GM21526 (cell line): ENCODE data around the gene TLCD5.

Experiments
- ATAC-seq: cut with Tn5 transposase; IDR thresholded peaks from one replicate; pipeline ENCODE4 v1.9.1; 2021; ENCODE audit warnings: moderate library complexity; ENCODE audit not compliant: unreplicated experiment, low FRiP score

TLCD5 gene

DNA sequence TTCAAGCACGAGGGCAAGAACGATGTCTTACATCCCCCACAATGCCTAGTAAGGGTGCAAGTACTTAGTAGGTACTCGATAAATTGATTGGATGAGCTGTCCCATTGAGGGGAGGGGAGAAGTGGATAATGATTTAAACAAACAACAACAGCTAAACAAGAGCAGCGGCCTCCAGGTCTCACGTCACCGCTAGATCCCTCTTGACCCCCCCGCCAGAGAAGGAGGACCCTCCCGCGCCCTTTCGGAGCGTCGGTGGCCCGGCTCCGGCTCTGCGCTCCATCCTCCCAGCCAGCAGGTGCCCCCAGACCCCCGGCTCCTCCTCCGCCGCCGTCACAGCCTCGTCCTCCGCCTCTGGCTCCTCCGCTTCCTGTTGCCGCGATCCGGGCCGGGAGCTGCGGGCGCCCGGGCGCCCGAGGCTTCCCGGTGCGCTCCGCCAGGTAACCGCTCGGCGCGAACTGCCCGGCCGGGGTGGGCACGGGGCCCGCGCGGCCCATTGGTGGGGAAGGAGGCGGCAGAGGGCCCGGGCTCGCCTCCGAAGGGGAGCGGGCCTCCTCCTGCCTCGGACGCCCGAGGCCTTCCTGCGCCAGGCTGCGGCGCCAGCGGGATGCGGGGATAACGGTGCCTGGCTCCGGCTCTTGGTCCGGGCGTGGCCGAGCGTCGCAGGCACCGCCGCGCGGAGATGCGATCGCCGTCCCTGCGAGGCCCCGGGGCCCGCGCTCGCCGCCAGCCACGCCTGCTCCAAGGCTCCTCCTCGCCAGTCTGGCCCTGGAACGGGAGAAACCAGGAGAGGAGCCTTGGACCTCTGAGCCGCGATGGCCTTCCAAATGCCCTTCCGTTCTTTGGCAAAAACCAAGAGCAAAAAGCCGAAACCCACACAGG is at the start of gene TLCD5:
TSS of gene TLCD5 (plus strand) at position 368 of the 879 bp plus-strand sequence. CDS start 2,143 bp downstream, outside the sequence.
- no peak for ATAC-seq

DNA sequence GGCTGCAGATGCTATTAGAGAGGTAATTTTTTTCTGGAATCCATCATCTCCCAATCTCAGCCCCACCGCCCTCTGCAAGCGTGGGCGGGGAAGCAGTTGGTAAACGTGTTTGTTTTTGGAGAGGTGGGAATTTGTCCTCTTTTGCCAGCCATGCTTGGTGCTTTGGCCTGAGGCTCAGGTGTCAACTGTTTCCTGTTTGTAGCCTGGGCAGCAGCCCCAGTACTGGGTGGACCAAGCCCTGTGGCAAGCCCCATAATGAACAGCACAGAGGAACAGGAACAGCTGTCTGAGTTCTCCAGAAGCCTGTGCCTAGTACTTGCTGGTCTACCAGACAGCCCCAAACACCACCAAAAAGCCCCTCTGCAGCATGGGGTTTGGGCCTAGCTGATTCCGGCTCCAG is 45.6 kb upstream of the TLCD5 start:
- ATAC-seq, result no peak

DNA sequence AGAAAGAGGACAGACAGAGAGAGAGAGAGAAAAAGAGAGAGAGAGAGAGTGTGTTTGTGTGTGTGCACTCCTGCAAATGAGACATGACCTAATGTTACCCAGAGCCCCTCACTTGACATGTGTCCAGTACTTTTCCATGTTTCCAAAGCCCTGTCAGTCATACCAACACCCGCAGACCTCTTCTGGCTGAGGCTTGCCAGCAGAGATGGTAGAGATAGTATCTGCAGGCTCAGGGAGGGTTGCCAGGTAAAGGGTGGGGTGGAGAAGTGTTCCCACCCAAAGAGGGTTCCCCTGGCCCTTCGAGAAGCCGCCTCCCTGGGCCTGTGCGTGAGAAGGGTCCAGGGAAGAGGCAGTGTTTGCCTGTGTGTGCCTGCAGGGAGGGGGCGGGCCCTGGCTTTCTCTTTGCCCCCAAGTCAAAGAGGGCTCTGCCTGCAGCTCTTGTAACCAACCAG is 44.5 kb upstream of the TLCD5 start:
- no peak for ATAC-seq

DNA sequence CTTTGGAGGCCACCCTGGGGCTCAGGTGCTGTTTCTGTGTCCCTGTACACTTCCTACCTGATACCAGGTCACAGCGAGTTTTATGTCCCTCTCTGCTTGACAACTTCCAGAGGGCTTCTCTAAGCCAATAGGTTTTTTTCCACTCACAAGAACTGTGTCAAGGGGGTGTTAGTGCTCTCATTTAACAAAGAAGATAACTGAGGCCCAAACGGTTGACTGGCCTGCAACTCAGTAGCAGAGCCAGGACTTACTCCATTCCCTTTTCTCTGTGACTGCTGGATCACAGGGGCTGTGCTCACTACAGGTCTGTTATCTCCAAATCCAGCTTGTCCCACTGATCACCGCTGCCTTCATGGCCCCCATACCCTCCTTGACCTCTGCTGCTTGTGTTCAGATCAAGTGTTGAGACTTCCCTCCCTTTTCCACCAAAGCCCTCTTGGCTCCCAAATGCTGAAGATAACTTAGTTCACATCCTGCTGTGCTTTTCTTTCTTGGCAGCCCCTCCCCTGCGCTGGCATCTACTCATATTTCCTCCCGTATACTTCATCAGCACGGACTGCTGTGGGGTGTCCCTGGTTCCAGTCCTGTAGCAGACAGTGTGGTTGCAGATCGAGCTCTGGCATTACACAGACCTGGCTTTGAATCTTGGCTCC is 43.8 kb upstream of the TLCD5 start:
- no peak for ATAC-seq

DNA sequence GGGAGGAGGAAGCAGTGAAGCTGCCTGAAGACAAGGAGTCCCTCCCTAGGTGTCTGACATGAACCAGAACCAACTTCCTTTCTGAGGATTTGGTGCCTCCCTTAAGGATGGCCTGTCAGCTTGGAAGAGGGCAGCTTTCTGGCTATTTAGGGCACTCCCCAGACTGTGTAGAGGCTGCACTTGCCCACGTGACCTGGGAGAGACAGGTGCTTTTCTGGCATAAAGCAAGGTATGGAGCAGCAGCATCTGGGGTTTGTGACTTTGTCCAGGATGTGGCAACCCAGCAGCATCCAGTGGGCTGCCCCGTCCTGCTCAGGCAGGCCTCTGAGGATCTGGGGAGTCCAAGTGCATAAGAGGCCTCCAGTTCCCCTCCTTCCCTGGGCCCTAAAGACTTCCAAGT is 42.0 kb upstream of the TLCD5 start:
- ATAC-seq, result no peak

DNA sequence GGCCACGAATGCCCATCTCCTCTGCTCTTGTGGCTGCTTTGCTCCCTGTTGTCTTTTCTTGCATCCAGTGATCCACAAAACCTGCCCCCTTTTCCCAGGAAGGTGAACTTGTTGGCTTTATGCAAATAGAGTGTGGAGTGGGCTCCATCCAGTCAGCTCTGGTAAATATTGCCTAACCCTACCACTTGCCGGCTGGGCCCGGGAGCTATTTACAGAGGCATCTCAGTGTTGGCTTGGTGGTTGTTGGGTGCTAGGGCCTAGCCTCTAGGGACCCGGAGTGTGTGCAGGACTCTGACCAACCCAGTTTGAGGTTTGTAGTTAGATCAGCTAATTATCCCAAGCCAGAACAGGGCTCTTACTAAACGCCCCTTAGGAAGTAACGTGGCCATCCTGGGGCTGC is 40.8 kb upstream of the TLCD5 start:
- no peak for ATAC-seq

DNA sequence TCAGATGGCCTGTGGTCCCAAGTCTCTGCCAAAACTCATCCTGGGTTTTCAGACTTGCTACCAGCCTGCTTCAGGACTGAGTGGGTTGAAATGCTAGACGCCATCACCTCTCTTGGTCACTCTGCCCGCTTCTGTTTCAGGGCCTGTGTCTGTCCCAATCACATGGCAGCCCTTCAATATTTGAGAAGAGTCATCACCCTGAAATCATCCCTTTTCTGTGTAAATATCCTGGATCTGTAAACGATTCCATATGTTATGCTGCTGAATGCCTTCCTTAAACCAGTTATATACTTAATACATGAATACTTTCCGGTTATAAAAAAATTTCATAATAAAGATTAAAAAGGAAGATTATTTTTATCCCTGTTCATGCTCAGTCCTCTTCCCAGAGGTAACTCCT is 39.8 kb upstream of the TLCD5 start:
- no peak for ATAC-seq

DNA sequence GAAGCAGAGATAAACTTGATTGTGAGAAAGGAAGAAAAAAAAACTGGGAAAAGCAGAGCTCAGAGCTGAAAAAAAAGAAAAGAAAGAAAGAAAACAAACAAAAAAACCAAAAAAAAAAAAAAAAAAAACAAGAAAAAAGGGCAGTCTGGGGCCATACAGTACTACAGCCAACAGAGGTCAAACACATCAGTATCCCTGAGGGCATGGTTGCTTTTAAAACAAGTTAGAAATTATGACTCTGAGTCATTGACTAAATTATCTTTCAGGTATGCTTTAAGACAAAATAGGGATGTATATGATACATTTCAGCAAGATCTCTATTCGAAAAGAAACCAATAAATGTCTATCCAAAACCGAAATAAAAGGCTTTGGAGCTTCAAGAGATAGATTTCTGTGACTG is 37.1 kb upstream of the TLCD5 start:
- no peak for ATAC-seq

DNA sequence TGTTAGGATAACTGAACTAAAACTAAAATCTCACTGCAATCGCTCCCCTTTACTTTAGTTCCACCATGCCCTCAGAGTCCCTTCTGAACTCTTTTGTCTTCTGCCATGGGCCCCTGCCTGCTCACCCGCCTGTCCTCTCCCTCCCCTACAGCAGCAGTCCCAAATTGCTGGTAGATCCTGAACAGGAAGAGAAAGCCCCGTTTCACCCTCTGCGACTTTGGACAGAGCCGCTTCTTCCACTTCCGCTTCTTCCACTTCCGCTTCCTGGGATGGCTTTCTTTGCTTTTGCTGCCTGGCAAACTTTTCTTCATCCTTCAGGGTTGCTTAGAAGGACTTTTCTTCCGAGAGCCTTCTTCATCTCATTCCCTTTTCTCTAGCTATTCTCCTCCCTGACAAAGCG is 35.7 kb upstream of the TLCD5 start:
- ATAC-seq, result no peak

DNA sequence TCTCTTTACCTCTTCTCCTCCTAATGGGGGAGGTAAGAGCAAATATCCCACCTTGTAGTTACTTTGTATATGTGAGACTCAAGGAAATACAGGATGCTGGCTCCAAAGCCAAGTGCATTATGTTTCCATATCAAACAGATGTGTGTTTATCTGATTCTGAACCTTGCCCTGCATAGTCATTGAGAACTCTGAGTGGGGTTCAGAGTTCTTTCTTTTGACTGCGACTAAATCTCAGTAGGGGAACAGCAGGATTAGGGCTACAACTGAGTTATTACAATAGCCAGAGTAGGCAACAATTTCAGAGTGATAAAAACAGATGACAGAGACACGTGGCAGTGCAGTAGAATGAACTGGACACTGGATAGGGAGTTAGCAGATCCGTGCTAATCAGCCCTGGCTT is 34.1 kb upstream of the TLCD5 start:
- ATAC-seq, result no peak

DNA sequence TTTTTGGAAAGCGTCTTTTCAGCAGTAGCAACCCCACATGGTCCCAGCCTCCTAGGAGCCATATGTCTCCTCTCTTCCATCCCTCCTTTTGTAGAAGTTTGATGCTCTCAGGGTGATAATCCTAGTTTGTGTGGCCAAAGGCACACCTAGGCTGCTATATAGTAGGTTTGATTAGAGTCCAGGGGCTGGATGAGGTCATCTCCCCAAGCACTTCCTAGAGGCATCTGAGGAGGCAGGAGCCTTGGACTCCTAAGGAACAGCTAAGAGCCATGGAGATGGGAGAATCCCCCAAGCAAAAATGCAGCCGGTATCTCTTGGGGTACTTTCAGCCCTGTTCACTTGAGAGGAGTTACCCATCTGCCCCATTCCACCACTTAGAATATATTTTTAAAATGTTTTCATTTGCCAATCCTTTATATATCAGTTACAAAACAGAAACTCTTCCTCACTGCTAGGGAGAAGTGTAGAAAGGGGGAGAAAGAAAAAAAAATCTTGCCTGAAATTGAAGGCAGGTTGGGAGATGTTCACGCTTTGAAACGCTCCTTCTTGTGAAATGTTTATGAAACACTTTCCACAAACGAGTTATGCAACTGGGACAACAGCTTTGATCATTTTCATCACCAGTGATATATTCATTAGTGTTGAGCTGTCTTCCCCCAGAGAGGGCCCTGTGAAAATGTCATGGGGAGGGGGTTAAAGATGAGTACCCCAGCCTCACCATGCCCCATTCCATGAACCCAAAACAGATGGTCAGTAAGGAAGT is 31.9 kb upstream of the TLCD5 start:
- no peak for ATAC-seq

DNA sequence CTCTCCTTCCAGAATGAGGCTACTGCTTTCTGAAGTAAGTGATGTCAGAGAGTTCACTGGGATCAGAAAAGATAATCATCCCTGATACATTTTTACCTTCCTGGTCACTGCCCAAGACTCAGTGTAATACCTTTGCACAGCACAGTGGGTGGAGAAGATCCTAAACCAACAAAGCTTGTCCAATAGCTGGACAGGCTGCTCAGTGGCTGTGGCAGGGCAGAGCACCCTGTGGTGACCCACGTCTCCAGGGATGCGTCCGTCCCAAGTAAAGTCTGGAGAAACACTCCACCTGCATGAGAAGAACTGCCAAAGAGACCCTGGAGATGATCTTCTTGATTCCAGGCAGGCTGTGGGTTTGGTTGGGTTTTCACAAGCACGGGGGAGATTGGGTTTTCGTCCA is 31.0 kb upstream of the TLCD5 start:
- no peak for ATAC-seq

DNA sequence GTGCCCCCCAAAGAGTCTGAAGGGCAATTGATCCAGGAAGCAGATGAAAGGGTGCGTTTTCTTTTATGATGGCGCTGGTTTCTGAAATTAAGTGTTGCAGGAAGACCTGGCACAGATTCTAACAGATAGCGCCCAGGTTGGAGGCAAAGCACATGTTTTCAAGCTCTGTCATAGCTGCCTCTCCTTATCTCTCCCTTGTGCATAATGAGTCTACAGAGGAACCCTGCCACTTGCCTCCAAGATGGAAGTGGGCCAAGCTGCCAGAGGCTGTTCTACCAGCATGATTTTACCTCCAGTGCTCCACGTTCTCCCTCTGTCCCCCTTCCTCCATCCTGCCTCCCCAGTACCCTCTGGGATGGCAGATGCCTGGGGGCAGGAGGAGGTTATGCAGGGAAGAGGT is 30.0 kb upstream of the TLCD5 start:
- ATAC-seq, result no peak

DNA sequence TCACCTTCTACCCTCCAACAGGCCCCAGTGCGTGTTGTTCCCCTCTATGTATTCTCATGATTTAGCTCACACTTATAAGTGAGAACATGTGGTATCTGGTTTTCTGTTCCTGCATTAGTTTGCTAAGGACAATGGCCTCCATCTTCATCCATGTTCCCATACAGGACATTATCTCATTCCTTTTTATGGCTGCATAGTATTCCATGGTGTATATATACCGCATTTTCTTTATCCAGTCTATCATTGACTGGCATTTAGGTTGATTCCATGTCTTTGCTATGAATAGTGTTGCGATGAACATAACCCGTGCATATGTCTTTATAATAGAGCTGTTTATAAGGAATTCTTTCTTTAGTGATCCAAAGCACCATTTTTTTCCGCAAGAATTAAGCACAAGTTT is 28.5 kb upstream of the TLCD5 start:
- no peak for ATAC-seq

DNA sequence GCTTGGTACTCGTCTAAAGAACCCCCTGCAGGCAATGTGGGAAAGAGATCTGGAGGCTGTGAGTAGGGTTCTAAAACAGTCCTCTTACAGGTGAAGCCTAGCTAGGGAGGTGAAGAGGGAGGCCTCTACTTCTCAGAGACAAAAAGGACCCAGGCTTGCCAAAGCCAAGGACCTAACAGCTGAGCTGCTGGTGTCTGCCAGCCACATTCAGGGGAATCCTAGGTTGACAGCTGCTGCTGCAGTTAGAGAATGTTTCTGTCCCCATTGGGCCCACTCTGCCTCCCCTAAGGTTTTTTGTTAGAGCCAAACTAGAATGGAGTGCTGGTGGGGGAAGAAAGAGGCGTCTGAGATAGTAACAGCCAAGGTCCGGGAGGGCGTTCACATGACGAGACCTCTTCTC is 26.6 kb upstream of the TLCD5 start:
- ATAC-seq, result no peak

DNA sequence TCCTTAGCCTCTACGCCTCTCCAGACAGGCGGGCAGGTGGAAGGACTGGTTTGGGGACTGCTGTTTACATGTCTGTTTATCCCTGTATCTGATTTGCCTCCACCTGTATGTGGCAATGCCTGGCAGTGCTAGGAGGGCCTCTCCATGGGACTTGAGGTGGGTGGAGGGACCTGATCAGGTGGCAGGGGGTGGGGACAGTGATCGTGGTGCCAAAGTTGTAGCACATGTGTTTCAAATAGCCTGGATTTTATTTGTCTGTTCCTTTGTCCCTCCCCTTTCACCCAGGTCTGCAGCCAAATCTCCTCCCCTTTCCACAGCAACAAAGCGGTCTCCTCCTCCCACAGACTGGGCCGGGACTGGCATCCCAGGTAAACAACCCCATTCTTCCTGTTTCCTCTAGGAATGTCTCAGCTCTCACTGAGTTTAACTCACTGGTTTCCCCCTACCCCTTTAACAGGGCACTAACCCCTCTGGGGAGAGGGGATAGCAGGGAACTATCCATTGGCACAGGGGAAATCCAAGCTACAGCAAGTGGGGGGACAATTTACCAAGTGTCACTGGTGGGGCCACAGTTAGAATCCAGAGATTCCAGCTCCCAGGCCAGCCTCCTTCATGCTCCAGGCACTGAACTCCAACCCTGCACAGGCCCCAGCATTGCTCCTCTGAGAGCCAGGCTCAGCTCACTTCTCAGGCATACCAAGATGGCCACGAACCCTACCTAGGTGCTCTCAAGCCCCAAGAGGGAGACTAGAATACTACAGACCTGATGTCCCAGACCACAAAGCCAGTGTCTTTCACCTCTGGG is 22.9 kb upstream of the TLCD5 start:
- no peak for ATAC-seq

DNA sequence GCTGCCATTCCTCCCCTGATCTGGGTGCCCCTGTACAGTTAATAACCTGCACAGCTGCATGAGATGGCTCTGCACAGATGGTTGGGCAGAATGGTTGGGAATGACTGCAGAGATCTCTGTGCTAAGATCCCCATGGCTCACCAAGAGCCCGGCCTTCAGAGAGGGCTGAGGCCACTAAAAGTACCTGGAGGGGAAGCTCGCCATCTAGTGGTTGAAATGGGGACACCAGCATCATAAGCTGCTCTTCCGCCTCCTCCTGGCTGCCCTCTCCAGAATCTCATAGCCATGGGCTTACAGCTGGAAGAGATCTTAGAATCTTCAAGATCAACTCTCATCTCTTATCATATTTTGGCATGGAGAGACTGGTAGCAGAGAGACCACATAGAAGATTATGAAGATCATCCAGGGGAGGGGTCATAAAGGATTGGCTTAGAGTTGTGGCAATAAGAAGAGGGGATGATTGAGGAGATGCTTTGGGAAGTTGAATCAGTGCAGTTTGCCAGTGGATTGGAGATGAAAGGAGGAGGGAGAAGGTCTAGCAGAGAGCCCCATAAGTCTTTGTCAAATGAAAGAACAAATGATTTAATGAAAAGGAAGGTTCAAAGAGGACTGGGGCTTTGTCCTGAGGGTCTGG is 22.0 kb upstream of the TLCD5 start:
- ATAC-seq, result peak; percentile 65

DNA sequence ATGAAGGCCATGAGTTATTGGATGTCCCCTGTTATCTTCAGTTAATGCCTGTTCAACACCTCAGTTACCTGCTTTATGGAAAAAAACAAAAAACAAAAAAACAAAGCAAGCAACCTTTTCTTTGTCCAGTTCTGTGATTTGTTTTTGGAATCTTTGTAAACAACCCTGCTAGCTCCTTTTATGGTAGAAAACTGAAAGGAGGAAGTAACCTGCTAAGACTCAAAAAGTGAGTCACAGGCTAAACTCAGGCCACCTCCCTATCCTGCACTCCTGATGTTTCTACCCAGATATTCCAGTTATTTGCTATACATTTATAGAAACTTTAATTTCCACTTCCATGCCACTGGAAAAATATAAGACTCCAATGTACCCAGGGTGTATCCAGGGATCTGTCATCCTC is 20.6 kb upstream of the TLCD5 start:
- ATAC-seq, result no peak

DNA sequence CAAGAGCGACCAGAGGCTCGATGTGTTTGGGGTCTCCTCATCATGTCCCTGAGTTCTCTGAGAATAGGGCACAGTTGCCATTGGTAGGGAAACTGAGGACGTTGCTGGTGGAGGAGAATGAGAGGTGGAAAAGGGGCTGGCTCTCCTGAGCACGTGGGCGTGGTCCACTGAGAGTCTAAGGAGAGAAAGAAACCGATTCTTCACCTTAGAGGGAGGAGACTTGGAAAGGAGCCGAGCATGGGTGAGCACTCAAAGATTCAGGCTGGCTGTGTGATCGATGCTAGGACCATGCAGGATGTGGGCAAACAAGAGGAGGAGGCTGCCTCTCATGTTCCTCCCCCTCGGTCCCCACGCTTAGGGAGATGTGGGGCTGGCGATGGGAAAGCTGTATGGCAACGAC is 19.8 kb upstream of the TLCD5 start:
- ATAC-seq, result no peak
